Testis (tissue), 2 donors: Measurements from ENCODE around the gene ZIC5.

Source experiments
- POLR2A ChIP-seq: fragments of 450-650 bp; IDR thresholded peaks from one replicate; pipeline ENCODE4 v1.6.1; 2017; ENCODE audit warnings: antibody characterized with exemption, mild to moderate bottlenecking, moderate library complexity
- TF ChIP-seq, protein P1 (sequence below), 3 experiments: fragments of 450-650 bp in 2 of 3; fragments of 200-600 bp in 1 of 3; sonication (generic) in 1 of 3; IDR thresholded peaks; one replicate each; pipeline ENCODE4 v1.5.1; 2016 to 2019; ENCODE audit warnings: antibody characterized with exemption in 3 of 3, mild to moderate bottlenecking in 2 of 3, moderate library complexity in 1 of 3

DNA sequence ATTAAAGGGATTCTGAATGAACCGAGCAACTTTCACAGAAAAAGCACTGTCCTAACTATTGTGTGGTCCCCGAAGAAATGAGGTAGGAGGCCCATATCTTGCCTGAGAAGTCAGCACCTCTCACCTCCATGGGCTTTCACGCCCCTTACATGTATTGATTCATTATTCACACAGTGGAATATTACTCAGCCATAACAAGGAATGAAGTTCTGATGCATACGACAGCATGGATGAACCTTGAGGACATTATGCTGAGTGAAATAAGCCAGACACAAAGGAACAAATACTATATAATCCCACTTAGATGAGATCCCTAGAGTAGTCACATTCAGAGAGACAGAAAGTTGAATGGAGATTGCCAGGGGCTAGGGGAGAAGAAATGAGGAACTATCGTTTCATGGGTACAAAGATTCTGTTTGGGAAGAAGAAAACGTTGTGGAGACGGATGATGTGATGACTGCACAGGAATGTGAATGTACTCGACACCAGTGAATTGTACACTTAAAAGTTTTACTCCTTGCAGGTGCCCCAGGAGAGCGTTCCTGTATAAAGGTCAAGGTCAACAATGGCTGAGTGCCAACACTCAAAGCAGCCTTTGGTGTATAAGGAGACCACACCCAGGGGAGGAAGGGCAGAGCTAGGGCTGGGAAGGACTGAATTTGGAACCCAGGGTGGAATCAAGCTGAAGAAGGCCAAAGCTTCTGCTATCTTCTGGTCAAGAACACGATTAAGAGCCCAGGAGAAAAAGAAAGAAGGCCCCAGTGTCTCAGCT, 22.5 kb downstream of the ZIC5 start:
- TF ChIP-seq, protein P1, sequence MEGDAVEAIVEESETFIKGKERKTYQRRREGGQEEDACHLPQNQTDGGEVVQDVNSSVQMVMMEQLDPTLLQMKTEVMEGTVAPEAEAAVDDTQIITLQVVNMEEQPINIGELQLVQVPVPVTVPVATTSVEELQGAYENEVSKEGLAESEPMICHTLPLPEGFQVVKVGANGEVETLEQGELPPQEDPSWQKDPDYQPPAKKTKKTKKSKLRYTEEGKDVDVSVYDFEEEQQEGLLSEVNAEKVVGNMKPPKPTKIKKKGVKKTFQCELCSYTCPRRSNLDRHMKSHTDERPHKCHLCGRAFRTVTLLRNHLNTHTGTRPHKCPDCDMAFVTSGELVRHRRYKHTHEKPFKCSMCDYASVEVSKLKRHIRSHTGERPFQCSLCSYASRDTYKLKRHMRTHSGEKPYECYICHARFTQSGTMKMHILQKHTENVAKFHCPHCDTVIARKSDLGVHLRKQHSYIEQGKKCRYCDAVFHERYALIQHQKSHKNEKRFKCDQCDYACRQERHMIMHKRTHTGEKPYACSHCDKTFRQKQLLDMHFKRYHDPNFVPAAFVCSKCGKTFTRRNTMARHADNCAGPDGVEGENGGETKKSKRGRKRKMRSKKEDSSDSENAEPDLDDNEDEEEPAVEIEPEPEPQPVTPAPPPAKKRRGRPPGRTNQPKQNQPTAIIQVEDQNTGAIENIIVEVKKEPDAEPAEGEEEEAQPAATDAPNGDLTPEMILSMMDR (IDR thresholded peaks at IDR 0.05) = no peak
- TF ChIP-seq POLR2A = no peak
